ENCODE measurements around the gene TMEM190. TPM values are rescaled to one million over a fixed set of nuclear protein-coding genes. Genes with fewer than 3 reads are reported as not detected.
"Not testable (repeated sequence)": the region's sequence is repeated elsewhere in the genome, so short reads cannot be mapped to it uniquely, and the experiment has no call there.

TMEM190 gene
- total RNA-seq, 4 donors from 2014 or later, result not detected

DNA sequence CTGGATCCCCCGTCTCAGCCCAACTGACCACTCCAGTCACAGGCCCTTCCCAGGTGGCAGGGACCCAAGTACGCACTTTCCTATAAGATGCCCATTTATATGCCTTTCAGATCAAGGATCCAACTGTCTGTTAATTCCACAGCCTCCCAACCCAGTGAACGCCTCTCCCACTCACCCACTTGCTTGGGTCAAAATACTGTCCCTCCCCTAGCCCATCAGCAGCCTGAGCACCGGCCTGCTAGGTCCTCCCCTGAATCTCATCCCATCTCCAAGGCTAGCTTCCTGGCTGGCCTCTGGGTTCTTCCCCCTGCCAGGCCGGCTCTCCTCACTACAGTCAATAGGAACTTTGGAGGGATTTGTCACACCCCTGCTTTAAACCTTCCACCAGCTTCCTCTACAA is 29.0 kb downstream of the TMEM190 start:
- TF ChIP-seq, protein P1, sequence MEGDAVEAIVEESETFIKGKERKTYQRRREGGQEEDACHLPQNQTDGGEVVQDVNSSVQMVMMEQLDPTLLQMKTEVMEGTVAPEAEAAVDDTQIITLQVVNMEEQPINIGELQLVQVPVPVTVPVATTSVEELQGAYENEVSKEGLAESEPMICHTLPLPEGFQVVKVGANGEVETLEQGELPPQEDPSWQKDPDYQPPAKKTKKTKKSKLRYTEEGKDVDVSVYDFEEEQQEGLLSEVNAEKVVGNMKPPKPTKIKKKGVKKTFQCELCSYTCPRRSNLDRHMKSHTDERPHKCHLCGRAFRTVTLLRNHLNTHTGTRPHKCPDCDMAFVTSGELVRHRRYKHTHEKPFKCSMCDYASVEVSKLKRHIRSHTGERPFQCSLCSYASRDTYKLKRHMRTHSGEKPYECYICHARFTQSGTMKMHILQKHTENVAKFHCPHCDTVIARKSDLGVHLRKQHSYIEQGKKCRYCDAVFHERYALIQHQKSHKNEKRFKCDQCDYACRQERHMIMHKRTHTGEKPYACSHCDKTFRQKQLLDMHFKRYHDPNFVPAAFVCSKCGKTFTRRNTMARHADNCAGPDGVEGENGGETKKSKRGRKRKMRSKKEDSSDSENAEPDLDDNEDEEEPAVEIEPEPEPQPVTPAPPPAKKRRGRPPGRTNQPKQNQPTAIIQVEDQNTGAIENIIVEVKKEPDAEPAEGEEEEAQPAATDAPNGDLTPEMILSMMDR (IDR thresholded peaks at IDR 0.05; ENCODE audit: low read depth), result no peak

DNA sequence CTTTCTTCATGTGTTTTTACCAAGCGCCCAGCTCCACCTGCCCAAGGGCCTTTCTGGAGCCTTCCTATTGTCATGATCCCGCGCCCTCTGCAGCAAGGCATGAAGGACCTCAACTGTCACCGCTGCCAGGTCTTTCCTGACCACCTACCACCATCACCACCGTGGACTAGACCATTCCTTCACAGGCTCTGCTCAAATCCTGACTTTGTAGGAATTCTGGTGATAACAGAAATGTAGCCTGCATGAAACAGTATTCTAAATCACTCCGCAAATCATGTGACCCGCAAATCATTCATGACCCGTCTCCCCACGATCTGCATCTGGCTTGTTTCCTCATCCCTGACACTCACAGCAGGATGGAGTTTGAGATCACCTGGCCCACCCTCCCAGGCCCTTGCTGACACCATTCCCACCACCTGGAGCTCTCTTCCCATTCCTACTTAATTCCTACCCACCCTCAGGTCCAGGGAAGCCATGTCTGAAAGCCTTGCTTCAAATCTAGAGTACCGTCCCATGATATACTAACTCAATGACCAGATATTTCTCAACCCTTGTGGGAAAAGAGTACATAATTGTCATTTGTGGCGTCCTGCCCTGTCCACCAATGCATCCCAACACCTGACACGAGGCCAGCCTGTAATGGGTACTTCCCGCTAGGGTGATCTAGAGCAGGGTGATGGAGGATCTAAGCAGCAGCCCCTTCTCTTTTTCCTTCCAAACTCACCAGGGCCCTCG is 29.6 kb downstream of the TMEM190 start:
- TF ChIP-seq, protein P1 (IDR thresholded peaks at IDR 0.05; ENCODE audit: low read depth), result no peak

DNA sequence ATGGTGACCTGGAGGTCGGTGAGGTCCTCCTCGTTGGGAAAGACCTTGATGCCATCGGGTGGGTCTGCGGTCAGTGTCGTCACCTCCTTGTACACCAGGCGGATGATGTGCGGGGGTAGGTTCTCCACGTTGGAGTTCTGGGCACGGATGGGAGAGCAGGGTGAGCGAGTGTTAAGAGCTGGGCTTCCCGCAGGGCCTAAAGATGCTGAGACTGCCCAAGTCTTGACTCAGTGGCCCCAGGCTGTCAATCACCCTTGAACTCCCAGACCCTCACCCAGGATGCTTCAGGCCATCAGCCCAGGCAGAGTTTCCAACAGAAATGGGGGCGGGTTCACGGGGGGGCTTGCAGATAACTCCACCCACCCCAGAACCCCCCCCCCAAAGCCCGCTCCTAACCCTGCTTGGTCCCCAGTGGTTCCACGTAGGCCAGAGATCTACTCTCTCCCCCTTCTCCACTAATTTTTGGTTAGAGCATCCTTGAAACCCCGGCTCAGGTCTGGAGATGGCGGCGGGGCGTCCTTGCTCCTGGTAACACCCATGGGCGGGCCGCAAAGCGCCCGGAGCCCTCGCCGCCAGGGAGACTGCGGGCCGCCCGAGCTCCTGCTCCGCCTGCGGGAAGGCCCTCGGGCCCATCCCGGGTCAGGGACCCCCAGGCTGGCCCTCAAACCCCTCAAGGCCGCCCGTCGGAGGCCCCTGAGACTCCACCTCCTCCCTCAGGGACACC is 30.4 kb downstream of the TMEM190 start:
- TF ChIP-seq, protein P1 (IDR thresholded peaks at IDR 0.05; ENCODE audit: low read depth), result no peak

DNA sequence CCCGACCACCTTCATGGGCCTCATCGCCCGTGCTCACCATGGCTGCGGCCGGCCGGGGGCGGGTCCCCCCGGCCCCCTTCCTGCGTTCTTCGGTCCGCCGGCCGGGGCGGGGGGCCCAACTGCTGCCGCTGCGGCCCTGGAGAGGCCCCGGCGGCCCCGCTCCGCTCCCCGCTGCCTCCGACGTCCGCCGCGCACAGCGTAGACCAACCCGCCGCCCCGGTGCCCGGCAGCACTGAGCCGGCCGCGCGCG is 30.8 kb downstream of the TMEM190 start, which contains the start of gene UBE2S:
Gene UBE2S (minus strand): TSS at position 239 of the 250 bp plus-strand sequence. CDS start 199 bp downstream, at position 40.
- TF ChIP-seq, protein P1 (IDR thresholded peaks at IDR 0.05; ENCODE audit: low read depth), result not testable (repeated sequence)

DNA sequence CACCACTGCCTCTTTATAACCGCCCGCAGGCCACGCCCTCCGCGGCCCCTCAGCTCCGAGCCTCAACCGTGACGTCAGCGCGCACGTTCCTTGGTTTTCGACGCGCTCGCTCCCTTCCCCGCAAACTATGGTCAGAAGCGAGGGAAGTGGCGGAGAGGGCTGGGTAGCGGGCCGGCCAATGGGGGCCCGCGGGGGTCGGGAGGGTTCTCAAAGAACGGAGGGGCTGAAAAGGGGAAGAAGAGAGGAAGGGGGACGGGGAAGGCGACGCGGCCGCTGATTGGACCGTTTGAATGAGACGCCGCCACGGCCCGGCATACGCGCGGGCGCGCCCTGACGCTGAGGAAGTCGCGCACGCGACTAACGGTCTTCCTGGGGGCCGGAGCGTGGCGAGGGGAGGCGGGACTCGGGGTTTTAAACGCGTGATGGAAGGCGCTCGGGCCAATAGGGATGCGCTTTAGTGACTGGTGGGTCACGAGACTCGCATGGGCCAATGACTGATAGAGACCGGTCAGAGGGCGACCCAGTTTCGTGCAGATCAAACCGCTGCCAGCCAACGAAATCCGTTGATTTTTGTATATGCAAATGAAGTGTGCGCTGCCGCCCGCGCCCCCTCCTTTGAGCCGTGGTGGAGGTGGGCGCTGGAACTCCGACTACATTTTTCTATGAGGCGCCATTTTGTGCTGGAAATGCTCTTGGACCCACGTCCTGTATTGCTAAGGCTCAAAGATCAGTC is 31.3 kb downstream of the TMEM190 start:
- TF ChIP-seq, protein P1 (IDR thresholded peaks at IDR 0.05; ENCODE audit: low read depth), result no peak

DNA sequence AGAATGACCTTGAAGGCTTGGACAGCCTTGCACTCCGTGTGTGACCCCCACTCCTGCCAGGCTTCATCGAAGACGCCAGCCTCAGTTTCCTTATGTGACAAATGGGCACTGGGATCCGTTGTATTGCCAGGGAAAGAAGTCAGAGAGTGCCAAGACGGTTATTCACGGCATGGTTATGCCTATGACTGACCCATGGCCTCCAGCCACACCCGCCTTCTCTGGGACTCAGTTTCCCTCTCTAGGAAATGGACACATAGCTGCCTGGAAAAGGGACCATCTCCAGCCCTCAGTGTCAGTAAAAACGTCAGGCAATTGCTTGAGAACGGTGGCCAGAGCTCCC is 31.9 kb downstream of the TMEM190 start:
- TF ChIP-seq, protein P1 (IDR thresholded peaks at IDR 0.05; ENCODE audit: low read depth), result no peak

DNA sequence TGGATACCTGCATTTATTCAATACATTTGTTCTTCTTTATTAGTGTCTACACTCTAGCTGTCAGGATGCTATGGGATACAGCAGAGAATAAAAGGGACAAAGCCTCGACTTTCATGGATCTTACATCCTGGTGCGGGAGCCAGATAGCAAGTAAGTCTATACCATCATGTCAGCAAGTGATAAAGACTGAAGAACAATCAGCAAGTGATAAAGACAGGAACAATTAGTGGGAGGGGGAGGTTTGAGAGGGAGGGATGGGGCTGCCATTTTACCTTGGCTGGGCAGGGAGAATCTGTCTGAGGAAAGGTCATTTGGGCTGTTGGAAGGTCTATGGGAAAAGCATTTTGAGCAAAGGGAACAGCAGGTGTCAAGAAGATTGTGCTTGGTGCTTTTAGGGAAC is 33.5 kb downstream of the TMEM190 start:
- TF ChIP-seq, protein P1 (IDR thresholded peaks at IDR 0.05; ENCODE audit: low read depth), result no peak
